ENCODE data around the gene LRRC56.

LRRC56 gene

GRCh38 chr11:528166-528814 is 9.0 kb upstream of the LRRC56 start:
- DNase-seq (ENCODE audit: low read depth), result no peak
- no peak overlapping the region for H3K4me3 ChIP-seq (ENCODE audit: low read depth, low read length)
- no peak for TF ChIP-seq CTCF (IDR thresholded peaks at IDR 0.05; ENCODE audit: insufficient read depth, low read depth, low read length, missing control alignments)

- H3K4me3 ChIP-seq (ENCODE audit: low read depth, low read length), result no peak overlapping the region
- no peak for DNase-seq (ENCODE audit: low read depth)
- TF ChIP-seq CTCF (IDR thresholded peaks at IDR 0.05; ENCODE audit: insufficient read depth, low read depth, low read length, missing control alignments), result no peak
These were observed 8.3 kb upstream of the LRRC56 start for GRCh38 chr11:528815-529727.

- H3K4me3 ChIP-seq (ENCODE audit: low read depth, low read length), result no peak overlapping the region
- no peak for DNase-seq (ENCODE audit: low read depth)
- no peak for TF ChIP-seq CTCF (IDR thresholded peaks at IDR 0.05; ENCODE audit: insufficient read depth, low read depth, low read length, missing control alignments)
These were observed 7.5 kb upstream of the LRRC56 start for GRCh38 chr11:529728-530411.

GRCh38 chr11:530960-531831 is 6.1 kb upstream of the LRRC56 start:
- DNase-seq (ENCODE audit: low read depth), result no peak
- TF ChIP-seq CTCF (IDR thresholded peaks at IDR 0.05; ENCODE audit: insufficient read depth, low read depth, low read length, missing control alignments), result no peak
- H3K4me3 ChIP-seq (ENCODE audit: low read depth, low read length), result no peak overlapping the region

GRCh38 chr11:531919-532526 is 5.3 kb upstream of the LRRC56 start:
- TF ChIP-seq CTCF (IDR thresholded peaks at IDR 0.05; ENCODE audit: insufficient read depth, low read depth, low read length, missing control alignments), result no peak
- DNase-seq (ENCODE audit: low read depth), result no peak
- H3K4me3 ChIP-seq (ENCODE audit: low read depth, low read length), result no peak overlapping the region

- H3K4me3 ChIP-seq (ENCODE audit: low read depth, low read length), result no peak overlapping the region
- no peak for DNase-seq (ENCODE audit: low read depth)
- no peak for TF ChIP-seq CTCF (IDR thresholded peaks at IDR 0.05; ENCODE audit: insufficient read depth, low read depth, low read length, missing control alignments)
These were observed 4.8 kb upstream of the LRRC56 start for GRCh38 chr11:532527-532985.

Data from GM12865 (cell line).